Breast epithelium (tissue), 3 donors: Measurements from ENCODE around the gene CMTM7.

Source experiments
- POLR2A ChIP-seq: fragments of 450-650 bp; IDR thresholded peaks from one replicate; pipeline ENCODE4 v1.6.1; 2016; ENCODE audit warnings: antibody characterized with exemption, mild to moderate bottlenecking, moderate library complexity
- TF ChIP-seq, protein P1 (sequence below), 3 donors: fragments of 450-650 bp; IDR thresholded peaks; one replicate each; pipeline ENCODE4 v1.5.1; 2016 to 2017; ENCODE audit warnings: antibody characterized with exemption in 3 of 3, mild to moderate bottlenecking in 3 of 3, moderate library complexity in 3 of 3

DNA sequence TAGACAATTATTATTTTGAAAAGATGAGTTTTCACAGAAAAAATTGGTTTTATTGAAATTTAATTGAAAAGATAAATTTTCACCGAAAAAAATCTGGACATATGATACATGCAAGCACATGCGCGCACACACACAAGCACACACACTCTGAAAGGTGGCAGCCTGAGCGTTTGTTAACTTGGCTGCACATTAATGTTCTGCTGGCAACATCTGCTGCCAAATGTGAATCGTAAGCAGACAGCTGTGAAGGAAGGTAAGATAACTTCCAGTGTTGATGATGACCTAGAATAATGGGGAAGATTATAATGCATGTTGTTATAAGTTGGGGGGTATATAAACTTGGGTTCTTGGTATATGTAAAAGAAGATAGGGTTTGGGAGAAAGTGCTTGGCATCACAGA lies 18.4 kb upstream of the CMTM7 start:
- TF ChIP-seq, protein P1, sequence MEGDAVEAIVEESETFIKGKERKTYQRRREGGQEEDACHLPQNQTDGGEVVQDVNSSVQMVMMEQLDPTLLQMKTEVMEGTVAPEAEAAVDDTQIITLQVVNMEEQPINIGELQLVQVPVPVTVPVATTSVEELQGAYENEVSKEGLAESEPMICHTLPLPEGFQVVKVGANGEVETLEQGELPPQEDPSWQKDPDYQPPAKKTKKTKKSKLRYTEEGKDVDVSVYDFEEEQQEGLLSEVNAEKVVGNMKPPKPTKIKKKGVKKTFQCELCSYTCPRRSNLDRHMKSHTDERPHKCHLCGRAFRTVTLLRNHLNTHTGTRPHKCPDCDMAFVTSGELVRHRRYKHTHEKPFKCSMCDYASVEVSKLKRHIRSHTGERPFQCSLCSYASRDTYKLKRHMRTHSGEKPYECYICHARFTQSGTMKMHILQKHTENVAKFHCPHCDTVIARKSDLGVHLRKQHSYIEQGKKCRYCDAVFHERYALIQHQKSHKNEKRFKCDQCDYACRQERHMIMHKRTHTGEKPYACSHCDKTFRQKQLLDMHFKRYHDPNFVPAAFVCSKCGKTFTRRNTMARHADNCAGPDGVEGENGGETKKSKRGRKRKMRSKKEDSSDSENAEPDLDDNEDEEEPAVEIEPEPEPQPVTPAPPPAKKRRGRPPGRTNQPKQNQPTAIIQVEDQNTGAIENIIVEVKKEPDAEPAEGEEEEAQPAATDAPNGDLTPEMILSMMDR (IDR thresholded peaks at IDR 0.05): no peak
- no peak for TF ChIP-seq POLR2A
